GM23248 (cell line): ENCODE data around the gene PLEKHB2. TPM values are rescaled to one million over a fixed set of nuclear protein-coding genes. Genes with fewer than 3 reads are reported as not detected.

Experiments
- DNase-seq: peaks from one replicate; pipeline ENCODE4 v3.0.0-alpha.2; 2015
- H2AFZ ChIP-seq: fragments of 200-600 bp; sonication (generic); 2 replicates; pipeline ENCODE4 v1.6.1; 2016; ENCODE audit warnings: antibody characterized with exemption
- H3F3A ChIP-seq: fragments of 200-600 bp; sonication (generic); 2 replicates; pipeline ENCODE4 v1.6.1; 2016; ENCODE audit warnings: mild to moderate bottlenecking, antibody characterized with exemption, mixed run types; ENCODE audit not compliant: insufficient read depth
- H3K27ac ChIP-seq: fragments of 200-600 bp; sonication (generic); 2 replicates; pipeline ENCODE4 v1.5.1; 2016; ENCODE audit warnings: mild to moderate bottlenecking
- H3K27me3 ChIP-seq: fragments of 200-600 bp; sonication (generic); replicated peaks from 2 replicates; pipeline ENCODE4 v1.6.1; 2016; ENCODE audit warnings: mild to moderate bottlenecking; ENCODE audit not compliant: insufficient read depth
- H3K36me3 ChIP-seq: fragments of 200-600 bp; sonication (generic); 2 replicates; pipeline ENCODE4 v1.6.1; 2016; ENCODE audit warnings: low read depth, mild to moderate bottlenecking
- H3K4me1 ChIP-seq: fragments of 200-600 bp; sonication (generic); 2 replicates; pipeline ENCODE4 v1.6.1; 2016; ENCODE audit warnings: mild to moderate bottlenecking; ENCODE audit not compliant: insufficient read depth
- H3K4me2 ChIP-seq: fragments of 200-600 bp; sonication (generic); one replicate; pipeline ENCODE4 v1.6.1; 2016; ENCODE audit warnings: mild to moderate bottlenecking; ENCODE audit not compliant: unreplicated experiment
- H3K4me3 ChIP-seq: fragments of 200-600 bp; sonication (generic); 2 replicates; pipeline ENCODE4 v1.5.1; 2016; ENCODE audit warnings: mild to moderate bottlenecking
- H3K79me2 ChIP-seq: fragments of 200-600 bp; sonication (generic); 2 replicates; pipeline ENCODE4 v1.6.1; 2016; ENCODE audit warnings: mild to moderate bottlenecking; ENCODE audit not compliant: insufficient read depth
- H3K9ac ChIP-seq: fragments of 200-600 bp; sonication (generic); 2 replicates; pipeline ENCODE4 v1.6.1; 2016; ENCODE audit warnings: mild to moderate bottlenecking
- H3K9me2 ChIP-seq: fragments of 200-600 bp; sonication (generic); 2 replicates; pipeline ENCODE4 v1.6.1; 2016; ENCODE audit warnings: mixed run types, mild to moderate bottlenecking, moderate library complexity; ENCODE audit not compliant: insufficient read depth
- H3K9me3 ChIP-seq: fragments of 200-600 bp; sonication (generic); one replicate; pipeline ENCODE4 v1.6.1; 2017; ENCODE audit warnings: low read depth
- H4K20me1 ChIP-seq: fragments of 200-600 bp; sonication (generic); 2 replicates; pipeline ENCODE4 v1.6.0; 2016; ENCODE audit not compliant: insufficient read depth
- EZH2 ChIP-seq: fragments of 200-600 bp; sonication (generic); IDR thresholded peaks from 2 replicates; pipeline ENCODE4 v1.6.1; 2018; ENCODE audit warnings: antibody characterized with exemption, mild to moderate bottlenecking; ENCODE audit not compliant: insufficient read depth, poor library complexity, severe bottlenecking
- EZH2phosphoT487 ChIP-seq: fragments of 200-600 bp; sonication (generic); IDR thresholded peaks from 2 replicates; pipeline ENCODE4 v1.6.1; 2018; ENCODE audit warnings: antibody characterized with exemption, moderate library complexity, mild to moderate bottlenecking, low read depth; ENCODE audit not compliant: insufficient read depth
- WGBS, 2 experiments: methylation state at CpG; one replicate each; pipeline ENCODE4 v1.1.6; 2015 to 2017; ENCODE audit warnings: low lambda C conversion rate in 2 of 2, low coverage in 1 of 2; ENCODE audit errors: missing lambda C conversion rate in 2 of 2; 5-methylcytosine and 5-hydroxymethylcytosine counted together
- in situ Hi-C: fragments of 300-500 bp; cut with MboI; formaldehyde crosslinking; loops from 2 replicates; pipeline ENCODE4 v1.15.0; 2020
- polyA plus RNA-seq: library from polyadenylated mRNA; unstranded; fragments of >200 nt; fragmentation: Nextera tagmentation; extraction: Ambion mirVana; gene quantifications from 2 replicates; pipeline ENCODE4 v1.2.1, GENCODE V29; 2016
- total RNA-seq: library from RNA; depleted of rRNA; stranded (reverse); fragments of >200 nt; shearing (Covaris generic); gene quantifications from 2 replicates; pipeline ENCODE4 v1.2.3, GENCODE V29; 2014

Gene PLEKHB2
- total and polyA plus RNA-seq, 2 experiments from 2014 or later: 71.7 to 94.7 TPM

GRCh38 chr2:131058214-131058843 is 46.8 kb upstream of the PLEKHB2 start:
- TF ChIP-seq EZH2 (no peak), EZH2phosphoT487 (no peak)
- 73 to 76% methylated on average over 8 of the region's 8 CpGs for WGBS, 2 experiments
- no peak for DNase-seq
- H3K9me3 ChIP-seq: no peaks in the 10 kb centered on the region
- H4K20me1 ChIP-seq: 0 out of 2 replicates have a peak, but pooled peaks cover 5% of the 10 kb centered on the region
- no peaks in the 10 kb centered on the region for H3K27me3 ChIP-seq
- H3K9me2 ChIP-seq: no peaks in the 10 kb centered on the region
- no peak overlapping the region for H2AFZ ChIP-seq
- H3F3A ChIP-seq: peaks cover 20% of the 10 kb centered on the region; the same call in 1 of the 2 replicates
- H3K9ac ChIP-seq: no peak overlapping the region
- peaks cover 22% of the 10 kb centered on the region; the same call in 1 of the 2 replicates for H3K36me3 ChIP-seq
- H3K4me2 ChIP-seq: no peak overlapping the region
- in situ Hi-C loops: no loop called here
- no peak overlapping the region for H3K27ac ChIP-seq
- peaks cover 98% of the 10 kb centered on the region for H3K79me2 ChIP-seq
- peaks cover 24% of the 10 kb centered on the region for H3K4me1 ChIP-seq
- no peak overlapping the region for H3K4me3 ChIP-seq

DNA sequence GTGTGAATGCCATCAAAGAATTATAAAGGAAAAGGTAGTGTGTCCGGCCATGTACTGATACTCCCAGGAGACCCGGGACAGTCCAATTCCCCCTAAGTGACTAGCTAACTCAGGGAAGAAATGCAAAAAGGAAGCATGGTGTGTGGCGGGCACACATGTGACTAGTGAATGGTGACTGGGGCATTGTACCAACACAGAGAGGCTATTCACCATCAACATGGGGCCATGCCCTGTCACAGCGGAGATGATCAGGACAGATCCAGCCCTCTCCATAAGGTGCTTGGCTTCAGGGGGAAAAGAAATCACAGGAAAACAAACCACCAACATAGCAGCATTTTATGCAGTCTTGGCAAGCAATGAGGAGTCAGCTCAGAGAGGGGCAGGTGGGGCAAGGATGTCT is 46.2 kb upstream of the PLEKHB2 start:
- no peak overlapping the region for H3K4me3 ChIP-seq
- H4K20me1 ChIP-seq: 0 out of 2 replicates have a peak, but pooled peaks cover 5% of the 10 kb centered on the region
- H3K36me3 ChIP-seq: peaks cover 17% of the 10 kb centered on the region; the same call in 1 of the 2 replicates
- peaks cover 24% of the 10 kb centered on the region for H3K4me1 ChIP-seq
- no peak for TF ChIP-seq EZH2
- TF ChIP-seq EZH2phosphoT487: no peak
- in situ Hi-C loops: no loop called here
- H3K9me3 ChIP-seq: no peaks in the 10 kb centered on the region
- H3K9ac ChIP-seq: no peak overlapping the region
- peaks cover 98% of the 10 kb centered on the region for H3K79me2 ChIP-seq
- no peak overlapping the region for H3K27ac ChIP-seq
- no peak for DNase-seq
- H2AFZ ChIP-seq: no peak overlapping the region
- 96 to 97% methylated on average over 4 of the region's 4 CpGs for WGBS, 2 experiments
- H3K4me2 ChIP-seq: no peak overlapping the region
- H3K27me3 ChIP-seq: no peaks in the 10 kb centered on the region
- peaks cover 20% of the 10 kb centered on the region; the same call in 1 of the 2 replicates for H3F3A ChIP-seq
- no peaks in the 10 kb centered on the region for H3K9me2 ChIP-seq

DNA sequence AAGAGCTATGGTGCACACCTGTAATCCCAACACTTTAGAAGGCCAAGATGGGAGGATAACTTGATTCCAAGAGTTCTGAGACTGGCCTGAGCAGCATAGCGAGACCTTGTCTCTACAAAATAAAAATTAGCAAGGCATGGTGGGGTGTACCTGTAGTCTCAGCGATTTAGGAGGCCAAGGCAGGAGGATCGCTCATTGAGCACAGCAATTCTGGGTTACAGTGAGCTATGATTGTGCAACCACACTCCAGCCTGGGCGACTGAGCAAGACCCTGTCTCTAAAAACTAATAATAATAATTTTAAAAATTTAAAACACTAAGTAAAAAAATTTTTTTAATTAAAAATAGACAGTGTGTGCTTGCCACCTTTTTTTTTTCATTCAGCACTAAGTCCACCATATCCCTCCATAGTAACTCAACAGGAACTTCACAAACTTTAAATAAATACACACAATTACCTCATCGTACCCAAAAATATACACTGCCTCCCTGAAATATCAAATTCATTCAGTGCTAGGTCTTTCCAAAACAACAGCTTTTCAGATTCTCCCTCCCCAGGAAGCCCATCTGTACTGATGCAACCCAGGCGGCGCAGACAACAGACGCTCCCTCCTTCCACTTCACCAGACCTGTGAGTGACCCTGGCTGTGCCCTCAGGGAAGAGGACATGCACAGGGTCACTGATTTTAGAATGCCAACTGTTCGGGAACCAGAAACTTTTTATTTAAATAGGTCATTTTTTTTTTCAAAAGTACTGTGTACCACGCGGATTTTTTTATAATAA is 41.4 kb upstream of the PLEKHB2 start:
- WGBS, 2 experiments: 94% methylated on average over 11 of the region's 11 CpGs
- DNase-seq: no peak
- in situ Hi-C loops: no loop called here
- H3K79me2 ChIP-seq: peaks cover 100% of the 10 kb centered on the region
- peaks cover 7% of the 10 kb centered on the region; the same call in 1 of the 2 replicates for H3F3A ChIP-seq
- peaks cover 5% of the 10 kb centered on the region; the same call in 1 of the 2 replicates for H4K20me1 ChIP-seq
- no peak for TF ChIP-seq EZH2phosphoT487
- no peak for TF ChIP-seq EZH2
- no peak overlapping the region for H3K4me3 ChIP-seq
- no peaks in the 10 kb centered on the region for H3K27me3 ChIP-seq
- H3K9me2 ChIP-seq: no peaks in the 10 kb centered on the region
- no peak overlapping the region for H3K27ac ChIP-seq
- H3K9ac ChIP-seq: no peak overlapping the region
- no peaks in the 10 kb centered on the region for H3K9me3 ChIP-seq
- no peaks in the 10 kb centered on the region for H3K4me1 ChIP-seq
- 0 out of 2 replicates have a peak, but pooled peaks cover 7% of the 10 kb centered on the region for H3K36me3 ChIP-seq
- H2AFZ ChIP-seq: no peak overlapping the region
- no peak overlapping the region for H3K4me2 ChIP-seq

GRCh38 chr2:131064589-131065512 is 40.3 kb upstream of the PLEKHB2 start:
- Histone ChIP-seq H3K4me1 (no peaks in the 10 kb centered on the region), H3K79me2 (peaks cover 100% of the 10 kb centered on the region), H3K9me3 (no peaks in the 10 kb centered on the region), H4K20me1 (peaks cover 5% of the 10 kb centered on the region; the same call in 1 of the 2 replicates), H2AFZ (no peak overlapping the region), H3K9me2 (no peaks in the 10 kb centered on the region), H3K9ac (no peak overlapping the region), H3K4me2 (no peak overlapping the region), H3K27me3 (no peaks in the 10 kb centered on the region), H3F3A (peaks cover 7% of the 10 kb centered on the region; the same call in 1 of the 2 replicates), H3K27ac (no peak overlapping the region), H3K36me3 (peaks cover 13% of the 10 kb centered on the region; the same call in 1 of the 2 replicates), H3K4me3 (no peak overlapping the region)
- WGBS, 2 experiments: 87 to 90% methylated on average over 14 of the region's 14 CpGs
- in situ Hi-C loops: no loop called here
- TF ChIP-seq EZH2: no peak
- TF ChIP-seq EZH2phosphoT487: no peak
- DNase-seq: no peak
